GM12878 (cell line): ENCODE data around the gene PAFAH2. TPM values are rescaled to one million over a fixed set of nuclear protein-coding genes. Genes with fewer than 3 reads are reported as not detected.

ENCODE experiments used
- ATAC-seq: fragments of 200-7000 bp; cut with Tn5 transposase; 3 replicates; pipeline ENCODE4 v1.9.1; 2020; ENCODE audit warnings: mild to moderate bottlenecking, moderate library complexity
- BruUV-seq: library from RNA; stranded (reverse); fragments of 400-500 nt; replicated peaks from 2 replicates; lab custom pipeline; 2021; lab: Mats Ljungman, UMichigan
- CTCF ChIA-PET: fragments of 300-600 bp; sonication (Branson Sonifier 250); formaldehyde crosslinking; extraction: SDS; loops from one replicate; lab custom pipeline; 2021; ENCODE audit warnings: inconsistent platforms; lab: Yijun Ruan, JAX
- POLR2A ChIA-PET: fragments of 350-600 bp; formaldehyde crosslinking; extraction: SDS; loops from one replicate; lab custom pipeline; 2021; ENCODE audit warnings: inconsistent platforms; lab: Charles Lee
- RAD21 ChIA-PET: fragments of 300-600 bp; sonication (Branson Sonifier 250); formaldehyde crosslinking; loops from one replicate; lab custom pipeline; 2023; ENCODE audit warnings: antibody characterized with exemption; ENCODE audit not compliant: unreplicated experiment; lab: Charles Lee
- SMC1A ChIA-PET: fragments of 300-600 bp; sonication (Branson Sonifier 250); formaldehyde crosslinking; loops from one replicate; lab custom pipeline; 2023; ENCODE audit not compliant: unreplicated experiment, uncharacterized antibody; lab: Charles Lee
- DNase-seq: peaks from one replicate; pipeline ENCODE4 v3.0.0-alpha.2; 2011; ENCODE audit warnings: low read depth, low spot score
- FAIRE-seq: peaks from 3 replicates; lab custom pipeline; 2011; peaks lifted over from hg19 to GRCh38; lab: Jason Lieb, UNC
- H2AFZ ChIP-seq: 2 replicates; pipeline ENCODE4 v1.6.0; 2011; ENCODE audit warnings: low read depth, low read length, control low read depth; ENCODE audit not compliant: control insufficient read depth
- H3K27ac ChIP-seq: 2 replicates; pipeline ENCODE4 v1.5.1; 2011; ENCODE audit warnings: control low read depth; ENCODE audit not compliant: control insufficient read depth, insufficient read depth
- H3K27me3 ChIP-seq, 2 experiments: replicated peaks in 1 of 2; 2 replicates each; pipeline versions ENCODE4 v1.6.0 to v1.6.1; 2011; ENCODE audit warnings: low read length in 1 of 2; ENCODE audit not compliant: control insufficient read depth in 2 of 2, insufficient read depth in 2 of 2
- H3K36me3 ChIP-seq, 2 experiments: 2 replicates each; pipeline ENCODE4 v1.5.1; 2011; ENCODE audit warnings: low read length in 1 of 2; ENCODE audit not compliant: control insufficient read depth in 2 of 2, insufficient read depth in 2 of 2
- H3K4me1 ChIP-seq: 2 replicates; pipeline ENCODE4 v1.6.1; 2011; ENCODE audit warnings: mild to moderate bottlenecking, low read length, moderate library complexity, mixed read lengths; ENCODE audit not compliant: control insufficient read depth, insufficient read depth
- H3K4me2 ChIP-seq: 2 replicates; pipeline ENCODE4 v1.6.0; 2011; ENCODE audit warnings: control low read depth; ENCODE audit not compliant: control insufficient read depth, insufficient read depth
- H3K4me3 ChIP-seq: fragments of 200-600 bp; sonication (generic); 2 replicates; pipeline ENCODE4 v1.5.1; 2016
- H3K79me2 ChIP-seq: 2 replicates; pipeline ENCODE4 v1.6.0; 2011; ENCODE audit warnings: low read length; ENCODE audit not compliant: control insufficient read depth, insufficient read depth
- H3K9ac ChIP-seq: 2 replicates; pipeline ENCODE4 v1.8.0; 2011; ENCODE audit warnings: low read length, control low read depth, mixed read lengths; ENCODE audit not compliant: control insufficient read depth, insufficient read depth
- H3K9me3 ChIP-seq: replicated peaks from 3 replicates; pipeline ENCODE4 v1.5.1; 2011; ENCODE audit warnings: mild to moderate bottlenecking, low read length; ENCODE audit not compliant: control insufficient read depth, insufficient read depth
- H4K20me1 ChIP-seq: 2 replicates; pipeline ENCODE4 v1.6.0; 2011; ENCODE audit not compliant: control insufficient read depth, insufficient read depth
- CEBPZ ChIP-seq: fragments of 150-350 bp; IDR thresholded peaks from 2 replicates; pipeline ENCODE4 v1.6.1; 2016; ENCODE audit warnings: low read depth, low read length
- IKZF1 ChIP-seq: fragments of 450-650 bp; conservative IDR thresholded peaks from 2 replicates; pipeline ENCODE4 v1.6.1; 2017; ENCODE audit warnings: antibody characterized with exemption, mild to moderate bottlenecking
- NFYA ChIP-seq: IDR thresholded peaks from 2 replicates; pipeline ENCODE4 v1.6.1; 2011; ENCODE audit warnings: low read depth, mild to moderate bottlenecking, low read length, improper control_type of control experiment, borderline replicate concordance
- RCOR1 ChIP-seq: conservative IDR thresholded peaks from 2 replicates; pipeline ENCODE4 v1.6.1; 2012; ENCODE audit warnings: low read depth, low read length, improper control_type of control experiment
- SIN3A ChIP-seq: IDR thresholded peaks from 2 replicates; pipeline ENCODE4 v1.6.1; 2012; ENCODE audit warnings: low read depth, low read length, improper control_type of control experiment
- TARDBP ChIP-seq: IDR thresholded peaks from 2 replicates; pipeline ENCODE4 v1.6.1; 2016; ENCODE audit warnings: borderline replicate concordance
- TCF12 ChIP-seq: IDR thresholded peaks from 2 replicates; pipeline ENCODE4 v1.6.1; 2011; ENCODE audit warnings: low read depth, mild to moderate bottlenecking, low read length
- ZBED1 ChIP-seq: IDR thresholded peaks from 2 replicates; pipeline ENCODE4 v1.6.1; 2016; ENCODE audit warnings: borderline replicate concordance
- WGBS: methylation state at CpG from one replicate; pipeline ENCODE4 v1.1.6; 2016; ENCODE audit warnings: low lambda C conversion rate; ENCODE audit not compliant: insufficient replicate concordance, insufficient coverage; ENCODE audit errors: missing lambda C conversion rate; 5-methylcytosine and 5-hydroxymethylcytosine counted together
- in situ Hi-C: fragments of 300-500 bp; cut with MboI; formaldehyde crosslinking; loops from 9 replicates; pipeline ENCODE4 v1.14.3; 2018; ENCODE audit warnings: mixed read lengths
- intact Hi-C: fragments of 100-400 bp; cut with micrococcal nuclease; formaldehyde crosslinking; loops from one replicate; pipeline ENCODE4 v1.14.2; 2022; ENCODE audit not compliant: unreplicated experiment
- polyA plus RNA-seq, 11 experiments: library from polyadenylated mRNA; depleted of rRNA in 4 of 11; unstranded in 6 of 11; stranded (reverse) in 5 of 11; fragments of >200 nt; fragmentation: Nextera tagmentation in 4 of 11; fragmentation: Illumina TruSeq in 1 of 11; extraction: Ambion mirVana in 4 of 11; extraction: Trizol in 1 of 11; gene quantifications; 1 replicate in 1 of 11; 2 replicates in 10 of 11; pipeline versions ENCODE4 v1.2.1 to v1.2.3, GENCODE V29; 2011 to 2016; ENCODE audit warnings: inconsistent platforms in 2 of 11, missing spikeins in 2 of 11, low read depth in 1 of 11
- total RNA-seq, 4 experiments: library from RNA; depleted of rRNA in 3 of 4; stranded (reverse); fragments of >200 nt in 3 of 4; fragmentation: Illumina TruSeq in 1 of 4; extraction: Trizol in 1 of 4; gene quantifications; 2 replicates each; pipeline versions ENCODE4 v1.2.1 to v1.2.3, GENCODE V29; 2013 to 2021

PAFAH2 gene
- total and polyA plus RNA-seq, 10 of the 15 experiments (the other 5 are each of a cell fraction or from before 2014, with no cell fraction given), result 3.0 to 9.5 (median 6.5) TPM

- TF ChIP-seq RCOR1 (no peak), TCF12 (no peak), NFYA (no peak)
- TF ChIP-seq, all 136 proteins: peak for 0
Observed at GRCh38 chr1:26031611-26032220, 33.9 kb upstream of the PAFAH2 start (continued).

- in situ Hi-C loops, result no loop called here
- no TSS peak for BruUV-seq
Observed at GRCh38 chr1:26031196-26031595, 33.3 kb upstream of the PAFAH2 start.

More at GRCh38 chr1:26031196-26031595, 33.3 kb upstream of the PAFAH2 start:
- ChIA-PET SMC1A (no interaction called here), CTCF (interaction anchor here (1.7 kb wide), 2 partner anchors 114 to 128 kb away, joined by 4 to 6 read pairs; no protein-coding TSS in a partner anchor), RAD21 (no interaction called here), POLR2A (interaction anchor here (0.6 kb wide), 1 partner anchor 535 kb away, joined by 3 read pairs; no protein-coding TSS in a partner anchor)
- Histone ChIP-seq H4K20me1 (no peaks in the 10 kb centered on the region), H3K4me1 (peaks cover 7% of the 10 kb centered on the region; the same call in 1 of the 2 replicates), H3K9ac (no peak overlapping the region), H3K79me2 (no peaks in the 10 kb centered on the region), H3K27ac (no peak overlapping the region), H3K4me2 (no peak overlapping the region), H3K27me3 (peaks cover 0 to 2% of the 10 kb centered on the region in 2 experiments; a peak in 3 of 4 replicates), H3K36me3 (no peaks in the 10 kb centered on the region), H2AFZ (no peak overlapping the region), H3K9me3 (0 out of 3 replicates have a peak, but pooled peaks cover 2% of the 10 kb centered on the region), H3K4me3 (no peak overlapping the region)
- WGBS, result 0% methylated on average over 4 of the region's 4 CpGs
- ATAC-seq (no peak), FAIRE-seq (no peak), DNase-seq (no peak)
- no peak for TF ChIP-seq IKZF1
- no peak for TF ChIP-seq TARDBP
- no peak for TF ChIP-seq CEBPZ
- no peak for TF ChIP-seq ZBED1
- TF ChIP-seq SIN3A, result no peak
- intact Hi-C loops, result no loop called here
